H9 (cell line): Measurements from ENCODE around the gene HSPG2. TPM values are rescaled to one million over a fixed set of nuclear protein-coding genes. Genes with fewer than 3 reads are reported as not detected.

ENCODE experiments used
- DNase-seq: peaks from one replicate; pipeline ENCODE4 v3.0.0-alpha.2; 2017
- H2AFZ ChIP-seq: one replicate; pipeline ENCODE4 v1.6.1; 2013; ENCODE audit warnings: mild to moderate bottlenecking, low read length, control low read depth, moderate library complexity
- H2AK5ac ChIP-seq: 2 replicates; pipeline ENCODE4 v1.6.1; 2013; ENCODE audit warnings: low read length, control low read depth, mixed read lengths; ENCODE audit not compliant: insufficient read length
- H2BK120ac ChIP-seq: one replicate; pipeline ENCODE4 v1.6.1; 2013; ENCODE audit warnings: low read depth, mild to moderate bottlenecking, low read length, control low read depth, inconsistent platforms; ENCODE audit not compliant: poor library complexity, severe bottlenecking
- H2BK12ac ChIP-seq: 2 replicates; pipeline ENCODE4 v1.6.1; 2013; ENCODE audit warnings: low read length, control low read depth, mixed read lengths, low read depth; ENCODE audit not compliant: insufficient read length
- H2BK15ac ChIP-seq: 2 replicates; pipeline ENCODE4 v1.6.1; 2013; ENCODE audit warnings: low read depth, low read length, control low read depth
- H2BK20ac ChIP-seq: one replicate; pipeline ENCODE4 v1.6.1; 2013; ENCODE audit warnings: low read depth, mild to moderate bottlenecking, low read length, control low read depth, inconsistent platforms; ENCODE audit not compliant: poor library complexity, severe bottlenecking
- H2BK5ac ChIP-seq: 2 replicates; pipeline ENCODE4 v1.6.1; 2013; ENCODE audit warnings: low read length, control low read depth, mixed read lengths; ENCODE audit not compliant: insufficient read length
- H3K14ac ChIP-seq: 2 replicates; pipeline ENCODE4 v1.6.1; 2013; ENCODE audit warnings: low read length, control low read depth; ENCODE audit not compliant: insufficient read depth
- H3K18ac ChIP-seq: 2 replicates; pipeline ENCODE4 v1.6.1; 2013; ENCODE audit warnings: low read depth, mild to moderate bottlenecking, mixed read lengths, low read length, control low read depth; ENCODE audit not compliant: insufficient read length
- H3K23ac ChIP-seq: 2 replicates; pipeline ENCODE4 v1.6.1; 2013; ENCODE audit warnings: low read length, control low read depth, mixed read lengths, low read depth; ENCODE audit not compliant: insufficient read length
- H3K23me2 ChIP-seq: 2 replicates; pipeline ENCODE4 v1.6.1; 2013; ENCODE audit warnings: low read depth, mild to moderate bottlenecking, mixed read lengths, low read length, control low read depth; ENCODE audit not compliant: insufficient read length, poor library complexity, severe bottlenecking
- H3K27ac ChIP-seq: 2 replicates; pipeline ENCODE4 v1.5.1; 2013; ENCODE audit warnings: low read length, control low read depth, mixed read lengths, low read depth; ENCODE audit not compliant: insufficient read length
- H3K27me3 ChIP-seq: 2 replicates; pipeline ENCODE4 v1.6.1; 2013; ENCODE audit warnings: low read length, control low read depth, inconsistent platforms; ENCODE audit not compliant: insufficient read depth
- H3K4ac ChIP-seq: 2 replicates; pipeline ENCODE4 v1.6.1; 2013; ENCODE audit warnings: low read depth, mild to moderate bottlenecking, control low read depth, inconsistent platforms, low read length, moderate library complexity
- H3K4me1 ChIP-seq: 2 replicates; pipeline ENCODE4 v1.6.1; 2013; ENCODE audit warnings: low read length, control low read depth, inconsistent platforms; ENCODE audit not compliant: insufficient read depth
- H3K4me2 ChIP-seq: 2 replicates; pipeline ENCODE4 v1.6.1; 2013; ENCODE audit warnings: low read length, control low read depth, mixed read lengths; ENCODE audit not compliant: insufficient read length, insufficient read depth
- H3K56ac ChIP-seq: 2 replicates; pipeline ENCODE4 v1.6.1; 2013; ENCODE audit warnings: low read depth, mild to moderate bottlenecking, mixed read lengths, low read length, control low read depth; ENCODE audit not compliant: insufficient read length
- H3K79me1 ChIP-seq: 2 replicates; pipeline ENCODE4 v1.6.1; 2013; ENCODE audit warnings: low read depth, mild to moderate bottlenecking, moderate library complexity, low read length, control low read depth, inconsistent platforms; ENCODE audit not compliant: insufficient read depth, poor library complexity, severe bottlenecking
- H3K79me2 ChIP-seq: 2 replicates; pipeline ENCODE4 v1.6.1; 2013; ENCODE audit warnings: low read length, control low read depth, inconsistent platforms; ENCODE audit not compliant: insufficient read depth
- H3K9ac ChIP-seq: 2 replicates; pipeline ENCODE4 v1.6.1; 2013; ENCODE audit warnings: low read length, control low read depth, mixed read lengths; ENCODE audit not compliant: insufficient read length; ENCODE audit errors: extremely low read depth
- H3K9me3 ChIP-seq: one replicate; pipeline ENCODE4 v1.6.1; 2013; ENCODE audit warnings: low read depth, low read length, inconsistent platforms; ENCODE audit not compliant: control insufficient read depth
- H3T11ph ChIP-seq: one replicate; pipeline ENCODE4 v1.6.1; 2013; ENCODE audit warnings: mild to moderate bottlenecking, low read length, control low read depth, inconsistent platforms
- H4K20me1 ChIP-seq: one replicate; pipeline ENCODE4 v1.6.1; 2013; ENCODE audit not compliant: control insufficient read depth, insufficient read length, insufficient read depth
- H4K5ac ChIP-seq: 2 replicates; pipeline ENCODE4 v1.6.1; 2013; ENCODE audit warnings: low read depth, mild to moderate bottlenecking, mixed read lengths, low read length, control low read depth; ENCODE audit not compliant: insufficient read length
- H4K8ac ChIP-seq: replicated peaks from 2 replicates; pipeline ENCODE4 v1.6.1; 2013; ENCODE audit warnings: low read length, control low read depth, mixed read lengths, low read depth; ENCODE audit not compliant: insufficient read length
- H4K91ac ChIP-seq: 2 replicates; pipeline ENCODE4 v1.6.1; 2013; ENCODE audit warnings: low read depth, mild to moderate bottlenecking, moderate library complexity, mixed read lengths, low read length, control low read depth; ENCODE audit not compliant: insufficient read length
- H3K27ac Mint-ChIP-seq, 3 experiments: 2 replicates in 2 of 3; 3 replicates in 1 of 3; pipeline ENCODE4 v1.8.0; 2020 to 2021; ENCODE audit warnings: mixed read lengths in 3 of 3, mild to moderate bottlenecking in 1 of 3, moderate library complexity in 1 of 3
- H3K27me3 Mint-ChIP-seq: 2 replicates; pipeline ENCODE4 v1.8.0; 2021; ENCODE audit warnings: low read depth, mild to moderate bottlenecking, moderate library complexity, mixed read lengths
- H3K36me3 Mint-ChIP-seq, 3 experiments: 2 replicates in 2 of 3; 3 replicates in 1 of 3; pipeline ENCODE4 v1.8.0; 2020 to 2021; ENCODE audit warnings: low read depth in 3 of 3, mixed read lengths in 3 of 3; ENCODE audit not compliant: insufficient read depth in 1 of 3
- H3K4me1 Mint-ChIP-seq, 2 experiments: 2 replicates each; pipeline ENCODE4 v1.8.0; 2020; ENCODE audit warnings: mixed read lengths in 2 of 2
- H3K4me3 Mint-ChIP-seq, 2 experiments: 2 replicates in 1 of 2; 3 replicates in 1 of 2; pipeline ENCODE4 v1.8.0; 2020 to 2021; ENCODE audit warnings: mild to moderate bottlenecking in 2 of 2, mixed read lengths in 2 of 2, moderate library complexity in 1 of 2
- H3K9me3 Mint-ChIP-seq, 2 experiments: 2 replicates in 1 of 2; 3 replicates in 1 of 2; pipeline ENCODE4 v1.8.0; 2020; ENCODE audit warnings: mild to moderate bottlenecking in 2 of 2, mixed read lengths in 2 of 2, moderate library complexity in 1 of 2
- WGBS: extraction: QIAGEN DNeasy Blood & Tissue Kit; methylation state at CpG from one replicate; pipeline ENCODE4 v1.1.7; 2013; ENCODE audit warnings: missing lambda C conversion rate, low lambda C conversion rate, mixed read lengths; ENCODE audit not compliant: insufficient read length; ENCODE audit errors: extremely low coverage; 5-methylcytosine and 5-hydroxymethylcytosine counted together
- total RNA-seq: library from RNA; stranded (reverse); gene quantifications from 2 replicates; pipeline ENCODE4 v1.2.1, GENCODE V29; 2021
- TF ChIP-seq, protein P1 (sequence below): fragments of 200-600 bp; sonication (generic); conservative IDR thresholded peaks from 3 replicates; pipeline ENCODE4 v1.8.0; 2021; ENCODE audit warnings: antibody characterized with exemption, mild to moderate bottlenecking

HSPG2 gene
- total RNA-seq, 1 experiment from 2014 or later: 90.0 TPM

DNA sequence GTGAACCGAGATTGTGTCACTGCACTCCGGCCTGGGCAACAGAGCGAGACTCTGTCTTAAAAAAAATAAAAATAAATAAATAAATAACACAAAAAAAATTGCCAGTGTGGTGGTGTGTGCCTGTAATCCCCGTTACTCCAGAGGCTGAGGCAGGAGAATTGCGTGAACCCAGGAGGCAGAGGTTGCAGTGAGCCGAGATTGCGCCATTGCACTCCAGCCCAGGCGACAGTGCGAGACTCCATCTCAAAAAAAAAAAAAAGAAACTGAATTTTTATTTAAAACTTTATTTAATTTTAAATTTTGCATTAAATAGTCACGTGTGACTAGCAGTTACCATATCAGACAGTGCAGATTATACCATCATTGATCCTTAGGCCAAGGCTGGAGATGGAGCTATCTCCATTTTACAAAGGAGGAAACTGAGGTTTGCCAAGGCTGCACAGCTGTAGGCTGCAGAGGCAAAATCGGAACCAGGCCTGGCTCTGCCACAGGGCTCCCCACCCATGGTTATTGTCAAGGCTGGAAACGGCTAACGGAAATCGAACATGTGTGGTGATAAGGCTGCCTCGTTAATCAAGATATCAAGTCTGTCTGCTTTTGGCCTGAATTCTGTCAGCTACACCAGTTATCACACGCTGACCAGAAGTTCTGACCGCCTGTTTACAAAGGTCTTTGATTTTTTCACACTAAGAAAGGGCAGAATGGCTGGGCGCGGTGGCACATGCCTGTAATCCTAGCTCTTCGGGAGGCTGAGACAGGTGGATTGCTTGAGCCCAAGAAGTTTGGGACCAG, 20.5 kb downstream of the HSPG2 start:
- no peak overlapping the region for H3K14ac ChIP-seq
- H3K27ac ChIP-seq: no peak overlapping the region
- no peak overlapping the region for H3K9ac ChIP-seq
- H3K4me2 ChIP-seq: no peak overlapping the region
- H3K9me3 Mint-ChIP-seq: no peaks in the 10 kb centered on the region
- H3K4me3 Mint-ChIP-seq: no peak overlapping the region
- no peak for DNase-seq
- no peaks in the 10 kb centered on the region for H3K27me3 ChIP-seq
- no CpG with 5 or more reads among the region's 20 CpGs for WGBS
- no peaks in the 10 kb centered on the region for H3K23me2 ChIP-seq
- H3K27ac Mint-ChIP-seq: no peak overlapping the region
- H3K4me1 Mint-ChIP-seq: peaks cover 37 to 49% of the 10 kb centered on the region in 2 experiments
- peaks cover 17% of the 10 kb centered on the region; the same call in 1 of the 2 replicates for H3K4me1 ChIP-seq
- H3K79me2 ChIP-seq: peaks cover 2% of the 10 kb centered on the region; the same call in 1 of the 2 replicates
- H2AFZ ChIP-seq: no peak overlapping the region
- no peak overlapping the region for H2BK12ac ChIP-seq
- H3K9me3 ChIP-seq: no peaks in the 10 kb centered on the region
- H2AK5ac ChIP-seq: no peak overlapping the region
- no peak overlapping the region for H3K4ac ChIP-seq
- peaks cover 6% of the 10 kb centered on the region for H3K79me1 ChIP-seq
- no peaks in the 10 kb centered on the region for H4K20me1 ChIP-seq
- no peak overlapping the region for H2BK15ac ChIP-seq
- no peak overlapping the region for H2BK5ac ChIP-seq
- H3K18ac ChIP-seq: no peak overlapping the region
- H4K91ac ChIP-seq: no peak overlapping the region
- H3K36me3 Mint-ChIP-seq: peaks cover 0 to 17% (median 17%) of the 10 kb centered on the region in 3 experiments; a peak in 5 of 7 replicates
- no peak overlapping the region for H2BK120ac ChIP-seq
- H2BK20ac ChIP-seq: no peak overlapping the region
- H3K23ac ChIP-seq: no peak overlapping the region
- H4K5ac ChIP-seq: no peak overlapping the region
- no peak overlapping the region for H3T11ph ChIP-seq
- TF ChIP-seq, protein P1, sequence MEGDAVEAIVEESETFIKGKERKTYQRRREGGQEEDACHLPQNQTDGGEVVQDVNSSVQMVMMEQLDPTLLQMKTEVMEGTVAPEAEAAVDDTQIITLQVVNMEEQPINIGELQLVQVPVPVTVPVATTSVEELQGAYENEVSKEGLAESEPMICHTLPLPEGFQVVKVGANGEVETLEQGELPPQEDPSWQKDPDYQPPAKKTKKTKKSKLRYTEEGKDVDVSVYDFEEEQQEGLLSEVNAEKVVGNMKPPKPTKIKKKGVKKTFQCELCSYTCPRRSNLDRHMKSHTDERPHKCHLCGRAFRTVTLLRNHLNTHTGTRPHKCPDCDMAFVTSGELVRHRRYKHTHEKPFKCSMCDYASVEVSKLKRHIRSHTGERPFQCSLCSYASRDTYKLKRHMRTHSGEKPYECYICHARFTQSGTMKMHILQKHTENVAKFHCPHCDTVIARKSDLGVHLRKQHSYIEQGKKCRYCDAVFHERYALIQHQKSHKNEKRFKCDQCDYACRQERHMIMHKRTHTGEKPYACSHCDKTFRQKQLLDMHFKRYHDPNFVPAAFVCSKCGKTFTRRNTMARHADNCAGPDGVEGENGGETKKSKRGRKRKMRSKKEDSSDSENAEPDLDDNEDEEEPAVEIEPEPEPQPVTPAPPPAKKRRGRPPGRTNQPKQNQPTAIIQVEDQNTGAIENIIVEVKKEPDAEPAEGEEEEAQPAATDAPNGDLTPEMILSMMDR: no peak
- H3K27me3 Mint-ChIP-seq: no peaks in the 10 kb centered on the region
- no peak overlapping the region for H4K8ac ChIP-seq
- H3K56ac ChIP-seq: no peak overlapping the region
